ENCODE measurements around the gene MBNL2. TPM values are rescaled to one million over a fixed set of nuclear protein-coding genes. Genes with fewer than 3 reads are reported as not detected.

MBNL2 gene
- total RNA-seq, 3 donors from 2014 or later = 68.5 to 131 (median 120) TPM

- H3K9me3 ChIP-seq = no peaks in the 10 kb centered on the region
- DNase-seq (ENCODE audit: low spot score in 2 of 2) = no peak
- intact Hi-C loops (cut with DNase I; ENCODE audit: low total_unique reads) = no loop called here
- TF ChIP-seq CTCF (IDR thresholded peaks at IDR 0.05) = no peak
- H3K27me3 ChIP-seq = no peaks in the 10 kb centered on the region
- no peak overlapping the region for H3K27ac ChIP-seq
- peaks cover 0 to 5% of the 10 kb centered on the region in 2 donors for H3K4me1 ChIP-seq
- H3K36me3 ChIP-seq = no peaks in the 10 kb centered on the region
- H3K4me3 ChIP-seq = no peak overlapping the region
Observed at GRCh38 chr13:97289514-97290298, 67.6 kb downstream of the MBNL2 start.

- Histone ChIP-seq H3K4me3 (no peak overlapping the region), H3K27me3 (no peaks in the 10 kb centered on the region), H3K36me3 (no peaks in the 10 kb centered on the region), H3K4me1 (no peaks in the 10 kb centered on the region), H3K9me3 (no peaks in the 10 kb centered on the region), H3K27ac (no peak overlapping the region)
- intact Hi-C loops (cut with DNase I; ENCODE audit: low total_unique reads) = no loop called here
- DNase-seq (ENCODE audit: low spot score in 2 of 2) = no peak
- TF ChIP-seq POLR2AphosphoS5 (IDR thresholded peaks at IDR 0.05) = no peak
- TF ChIP-seq POLR2A (IDR thresholded peaks at IDR 0.05) = no peak
- TF ChIP-seq CTCF (IDR thresholded peaks at IDR 0.05) = no peak
Observed at GRCh38 chr13:97295283-97296182, 73.4 kb downstream of the MBNL2 start.

- intact Hi-C loops (cut with DNase I; ENCODE audit: low total_unique reads) = no loop called here
- Histone ChIP-seq H3K9me3 (no peaks in the 10 kb centered on the region), H3K36me3 (no peaks in the 10 kb centered on the region), H3K27me3 (no peaks in the 10 kb centered on the region), H3K4me1 (peaks cover 0 to 6% of the 10 kb centered on the region in 2 donors), H3K27ac (no peak overlapping the region), H3K4me3 (no peak overlapping the region)
- DNase-seq (ENCODE audit: low spot score in 2 of 2) = no peak
- TF ChIP-seq CTCF (IDR thresholded peaks at IDR 0.05) (no peak), POLR2A (IDR thresholded peaks at IDR 0.05) (no peak), POLR2AphosphoS5 (IDR thresholded peaks at IDR 0.05) (no peak)
Observed at GRCh38 chr13:97296740-97297139, 74.6 kb downstream of the MBNL2 start.

- no peak overlapping the region for H3K4me3 ChIP-seq
- no peak overlapping the region for H3K27ac ChIP-seq
- DNase-seq (ENCODE audit: low spot score in 2 of 2) = no peak
- peaks cover 0 to 11% of the 10 kb centered on the region in 2 donors for H3K4me1 ChIP-seq
- intact Hi-C loops (cut with DNase I; ENCODE audit: low total_unique reads) = no loop called here
- no peaks in the 10 kb centered on the region for H3K27me3 ChIP-seq
- TF ChIP-seq POLR2A (IDR thresholded peaks at IDR 0.05) (no peak), POLR2AphosphoS5 (IDR thresholded peaks at IDR 0.05) (no peak), CTCF (IDR thresholded peaks at IDR 0.05) (no peak)
- no peaks in the 10 kb centered on the region for H3K9me3 ChIP-seq
- no peaks in the 10 kb centered on the region for H3K36me3 ChIP-seq
Observed at GRCh38 chr13:97298816-97299215, 76.7 kb downstream of the MBNL2 start.

GRCh38 chr13:97300871-97301270, 78.7 kb downstream of the MBNL2 start:
- Histone ChIP-seq H3K36me3 (no peaks in the 10 kb centered on the region), H3K4me1 (peaks cover 0 to 11% of the 10 kb centered on the region in 2 donors), H3K4me3 (no peak overlapping the region), H3K27ac (no peak overlapping the region), H3K27me3 (no peaks in the 10 kb centered on the region), H3K9me3 (no peaks in the 10 kb centered on the region)
- DNase-seq (ENCODE audit: low spot score in 2 of 2) = no peak
- no peak for TF ChIP-seq POLR2A (IDR thresholded peaks at IDR 0.05)
- no peak for TF ChIP-seq POLR2AphosphoS5 (IDR thresholded peaks at IDR 0.05)
- no peak for TF ChIP-seq CTCF (IDR thresholded peaks at IDR 0.05)
- intact Hi-C loops (cut with DNase I; ENCODE audit: low total_unique reads) = no loop called here

Data from breast epithelium (tissue), 4 donors.